Hepatocyte (in vitro differentiated cells): ENCODE results near the gene RAB19. TPM values are rescaled to one million over a fixed set of nuclear protein-coding genes. Genes with fewer than 3 reads are reported as not detected.

ENCODE experiments used
- DNase-seq: peaks from one replicate; pipeline ENCODE4 v3.0.0-alpha.2; 2016; ENCODE audit warnings: low spot score
- H2AFZ ChIP-seq: fragments of 200-600 bp; sonication (generic); 2 replicates; pipeline ENCODE4 v1.6.0; 2016; ENCODE audit warnings: antibody characterized with exemption, mild to moderate bottlenecking
- H3K27ac ChIP-seq: fragments of 200-600 bp; sonication (generic); 2 replicates; pipeline ENCODE4 v1.5.1; 2016; ENCODE audit warnings: mild to moderate bottlenecking
- H3K27me3 ChIP-seq: fragments of 200-600 bp; sonication (generic); 2 replicates; pipeline ENCODE4 v1.6.1; 2016
- H3K36me3 ChIP-seq: fragments of 200-600 bp; sonication (generic); replicated peaks from 2 replicates; pipeline ENCODE4 v1.5.1; 2016; ENCODE audit warnings: low read depth; ENCODE audit not compliant: insufficient read depth
- H3K4me1 ChIP-seq: fragments of 200-600 bp; sonication (generic); 2 replicates; pipeline ENCODE4 v1.5.1; 2016; ENCODE audit warnings: mild to moderate bottlenecking, moderate library complexity; ENCODE audit not compliant: insufficient read depth
- H3K4me2 ChIP-seq: fragments of 200-600 bp; sonication (generic); 2 replicates; pipeline ENCODE4 v1.6.0; 2016
- H3K4me3 ChIP-seq: fragments of 200-600 bp; sonication (generic); 2 replicates; pipeline ENCODE4 v1.5.1; 2016; ENCODE audit warnings: mild to moderate bottlenecking
- H3K79me2 ChIP-seq: fragments of 200-600 bp; sonication (generic); 2 replicates; pipeline ENCODE4 v1.6.0; 2017; ENCODE audit warnings: mild to moderate bottlenecking
- H3K9me2 ChIP-seq: fragments of 200-600 bp; sonication (generic); replicated peaks from 2 replicates; pipeline ENCODE4 v1.6.0; 2017; ENCODE audit warnings: mild to moderate bottlenecking; ENCODE audit not compliant: insufficient read depth
- H3K9me3 ChIP-seq: fragments of 200-600 bp; sonication (generic); 2 replicates; pipeline ENCODE4 v1.5.1; 2016; ENCODE audit warnings: low read depth, mild to moderate bottlenecking
- H4K20me1 ChIP-seq: fragments of 200-600 bp; sonication (generic); 2 replicates; pipeline ENCODE4 v1.6.0; 2016; ENCODE audit warnings: mild to moderate bottlenecking; ENCODE audit not compliant: insufficient read depth, poor library complexity, severe bottlenecking
- CTCF ChIP-seq: fragments of 200-600 bp; sonication (generic); IDR thresholded peaks from 2 replicates; pipeline ENCODE4 v1.5.1; 2016; ENCODE audit warnings: antibody characterized with exemption, mild to moderate bottlenecking; ENCODE audit not compliant: poor library complexity
- EZH2 ChIP-seq: fragments of 200-600 bp; sonication (generic); IDR thresholded peaks from 2 replicates; pipeline ENCODE4 v1.6.1; 2016; ENCODE audit warnings: antibody characterized with exemption, mild to moderate bottlenecking, borderline replicate concordance
- EZH2phosphoT487 ChIP-seq: fragments of 200-600 bp; sonication (generic); IDR thresholded peaks from one replicate; pipeline ENCODE4 v1.6.1; 2018; ENCODE audit warnings: antibody characterized with exemption, mild to moderate bottlenecking, low read depth, moderate library complexity; ENCODE audit not compliant: unreplicated experiment, severe bottlenecking
- WGBS: methylation state at CpG from one replicate; pipeline ENCODE4 v1.1.6; 2016; ENCODE audit warnings: low lambda C conversion rate; ENCODE audit errors: missing lambda C conversion rate; 5-methylcytosine and 5-hydroxymethylcytosine counted together
- polyA plus RNA-seq: library from polyadenylated mRNA; unstranded; fragments of >200 nt; fragmentation: Nextera tagmentation; extraction: Ambion mirVana; gene quantifications from 2 replicates; pipeline ENCODE4 v1.2.1, GENCODE V29; 2016
- total RNA-seq: library from RNA; depleted of rRNA; stranded (reverse); fragments of >200 nt; gene quantifications from 2 replicates; pipeline ENCODE4 v1.2.3, GENCODE V29; 2014

RAB19 gene
- total and polyA plus RNA-seq, 2 experiments from 2014 or later = 1.3 to 4.2 TPM

GRCh38 chr7:140390466-140391190 lies 13.2 kb upstream of the RAB19 start:
- no peak overlapping the region for H3K4me2 ChIP-seq
- WGBS = 98% methylated on average over 8 of the region's 8 CpGs
- peaks cover 92% of the 10 kb centered on the region for H3K79me2 ChIP-seq
- H3K27ac ChIP-seq = no peak overlapping the region
- H3K4me3 ChIP-seq = no peak overlapping the region
- no peaks in the 10 kb centered on the region for H3K27me3 ChIP-seq
- no peaks in the 10 kb centered on the region for H3K4me1 ChIP-seq
- TF ChIP-seq CTCF = no peak
- TF ChIP-seq EZH2 = no peak
- no peak for TF ChIP-seq EZH2phosphoT487
- H3K36me3 ChIP-seq = no peaks in the 10 kb centered on the region
- no peaks in the 10 kb centered on the region for H3K9me3 ChIP-seq
- H4K20me1 ChIP-seq = peaks cover 68% of the 10 kb centered on the region
- no peak for DNase-seq
- H3K9me2 ChIP-seq = no peaks in the 10 kb centered on the region
- no peak overlapping the region for H2AFZ ChIP-seq

GRCh38 chr7:140391634-140392033 lies 12.2 kb upstream of the RAB19 start:
- Histone ChIP-seq H3K9me3 (no peaks in the 10 kb centered on the region), H3K27ac (no peak overlapping the region), H4K20me1 (peaks cover 70% of the 10 kb centered on the region), H3K9me2 (no peaks in the 10 kb centered on the region), H3K4me1 (peaks cover 3% of the 10 kb centered on the region), H3K4me3 (no peak overlapping the region), H3K27me3 (no peaks in the 10 kb centered on the region), H3K4me2 (no peak overlapping the region), H3K36me3 (no peaks in the 10 kb centered on the region), H3K79me2 (peaks cover 93% of the 10 kb centered on the region), H2AFZ (no peak overlapping the region)
- DNase-seq = no peak
- 60% methylated on average over 1 of the region's 1 CpG for WGBS
- no peak for TF ChIP-seq EZH2
- TF ChIP-seq CTCF = no peak
- TF ChIP-seq EZH2phosphoT487 = no peak

GRCh38 chr7:140393756-140394306 lies 10.0 kb upstream of the RAB19 start:
- no peak for TF ChIP-seq CTCF
- H2AFZ ChIP-seq = no peak overlapping the region
- peaks cover 6% of the 10 kb centered on the region for H3K4me1 ChIP-seq
- H3K4me2 ChIP-seq = no peak overlapping the region
- no peak overlapping the region for H3K4me3 ChIP-seq
- peaks cover 66% of the 10 kb centered on the region for H4K20me1 ChIP-seq
- WGBS = 96% methylated on average over 12 of the region's 12 CpGs
- no peak overlapping the region for H3K27ac ChIP-seq
- DNase-seq = no peak
- no peaks in the 10 kb centered on the region for H3K36me3 ChIP-seq
- H3K9me2 ChIP-seq = no peaks in the 10 kb centered on the region
- peaks cover 85% of the 10 kb centered on the region for H3K79me2 ChIP-seq
- no peaks in the 10 kb centered on the region for H3K9me3 ChIP-seq
- no peaks in the 10 kb centered on the region for H3K27me3 ChIP-seq
